Activated CD8-positive, alpha-beta memory T cell treated with anti-CD3 and anti-CD28 coated beads for 36 hours (primary cell): ENCODE measurements around the gene SORCS2. TPM values are rescaled to one million over a fixed set of nuclear protein-coding genes. Genes with fewer than 3 reads are reported as not detected.

Source experiments
- CTCF ChIA-PET: fragments of 350-600 bp; sonication (Branson Sonifier 250); formaldehyde crosslinking; loops from one replicate; lab custom pipeline; 2021; ENCODE audit warnings: antibody characterized with exemption; lab: Charles Lee
- POLR2A ChIA-PET: fragments of 350-600 bp; sonication (Branson Sonifier 250); formaldehyde crosslinking; loops from one replicate; lab custom pipeline; 2021; ENCODE audit warnings: antibody characterized with exemption; lab: Charles Lee
- total RNA-seq, 2 experiments: library from RNA; stranded (reverse); gene quantifications; one replicate each; pipeline ENCODE4 v1.2.3, GENCODE V29; 2021

The SORCS2 gene
- total RNA-seq, 2 experiments from 2014 or later = not detected

DNA sequence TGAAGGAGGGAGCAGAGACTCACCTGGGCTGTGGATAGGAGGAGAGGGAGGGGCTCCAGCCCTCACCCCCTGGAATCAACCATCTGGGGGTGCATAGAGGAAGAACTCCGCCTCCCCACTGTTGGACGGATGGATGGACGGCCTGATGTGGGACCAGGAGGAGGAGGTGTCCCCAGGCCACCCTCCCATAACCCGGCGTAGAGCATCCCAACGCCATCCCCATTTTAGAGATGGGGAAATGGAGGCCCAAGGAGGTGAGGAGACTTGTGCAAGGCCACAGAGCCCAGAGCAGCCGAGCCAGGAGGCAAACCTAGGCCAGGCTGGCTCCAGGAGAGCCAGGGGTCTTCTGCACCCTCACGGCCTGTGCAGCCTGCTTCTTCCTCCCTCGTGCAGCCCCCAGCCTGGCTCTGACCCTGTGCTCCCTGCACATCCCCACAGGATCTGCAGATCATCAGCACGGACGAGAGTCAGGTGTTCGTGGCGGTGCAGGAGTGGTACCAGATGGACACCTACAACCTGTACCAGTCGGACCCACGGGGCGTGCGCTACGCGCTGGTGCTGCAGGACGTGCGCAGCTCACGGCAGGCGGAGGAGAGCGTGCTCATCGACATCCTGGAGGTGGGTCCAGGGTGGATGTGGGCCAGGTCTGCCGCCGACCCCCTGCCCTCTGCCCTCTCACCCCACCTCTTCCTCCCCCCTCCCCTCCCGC, 483.4 kb downstream of the SORCS2 start:
- ChIA-PET CTCF (no interaction called here), POLR2A (interaction anchor here (0.6 kb wide), 1 partner anchor 152 kb away, joined by 3 read pairs; no protein-coding TSS in a partner anchor)

DNA sequence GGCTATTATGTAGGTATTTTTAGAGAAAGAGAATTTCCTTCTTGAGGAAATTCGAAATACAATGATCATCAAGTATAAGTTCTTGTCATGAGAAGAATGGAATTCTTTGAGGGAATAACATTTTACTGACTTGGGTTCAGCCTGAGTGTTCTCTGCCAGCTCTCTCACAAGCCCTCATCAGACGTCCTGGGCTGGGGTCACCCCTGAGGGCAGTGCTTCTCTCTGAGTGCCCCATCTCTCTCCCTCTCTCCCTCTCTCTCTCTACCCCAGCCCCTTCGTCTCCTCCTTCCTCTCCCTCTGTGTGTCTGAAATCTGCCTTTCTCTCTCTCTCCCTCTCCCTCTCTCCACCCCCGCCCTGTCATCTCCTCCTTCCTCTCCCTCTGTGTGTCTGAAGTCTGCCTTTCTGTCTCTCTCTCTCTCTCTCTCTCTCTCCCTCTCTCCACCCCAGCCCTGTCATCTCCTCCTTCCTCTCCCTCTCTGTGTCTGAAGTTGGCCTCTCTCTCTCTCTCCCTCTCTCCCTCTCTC, 484.1 kb downstream of the SORCS2 start:
- POLR2A ChIA-PET = no interaction called here
- CTCF ChIA-PET = no interaction called here

DNA sequence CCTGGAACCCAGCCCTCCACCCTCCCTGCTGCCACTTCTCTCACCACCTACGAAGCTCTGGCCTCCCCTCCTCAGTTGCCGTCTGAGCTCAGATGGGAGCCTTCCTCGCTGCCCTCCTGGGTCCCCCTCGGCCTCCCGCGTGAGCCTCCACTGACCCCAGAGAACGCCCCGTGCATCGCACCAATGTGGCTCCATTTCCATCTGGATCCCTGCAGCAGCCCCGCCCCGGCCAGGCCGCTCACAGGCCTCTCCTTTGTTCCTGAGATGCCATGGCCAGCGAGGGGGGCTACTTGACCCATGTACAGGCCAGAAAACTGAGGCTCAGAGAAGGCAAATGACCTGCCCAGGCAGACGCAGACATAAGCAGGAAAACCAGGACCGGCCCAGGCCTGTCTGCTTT, 484.7 kb downstream of the SORCS2 start:
- ChIA-PET POLR2A (no interaction called here), CTCF (no interaction called here)

DNA sequence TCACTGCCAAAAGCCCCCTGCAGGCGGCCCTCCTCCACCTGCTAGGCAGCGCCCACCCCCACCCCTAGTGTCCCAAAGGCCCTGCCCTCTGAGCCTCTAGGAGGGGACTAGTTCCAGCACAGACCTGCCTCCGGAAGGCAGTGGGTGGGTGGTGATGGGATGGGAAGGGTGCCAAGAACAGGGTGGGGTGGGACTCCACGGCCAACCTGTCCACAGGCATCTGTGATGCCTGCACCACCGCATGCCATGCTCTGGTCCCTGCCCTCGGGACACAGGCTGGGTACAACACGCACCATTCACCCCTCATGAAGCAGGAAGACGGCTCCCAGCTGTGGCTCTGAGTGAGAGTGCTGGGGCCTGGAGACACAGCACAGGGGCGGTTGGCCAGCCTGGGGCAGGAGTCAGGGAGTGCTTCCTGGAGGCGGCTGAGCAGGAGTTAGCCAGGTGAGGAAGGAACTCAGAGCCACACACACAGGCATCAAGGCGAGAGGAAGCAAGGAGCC, 485.5 kb downstream of the SORCS2 start:
- ChIA-PET CTCF (no interaction called here), POLR2A (no interaction called here)

DNA sequence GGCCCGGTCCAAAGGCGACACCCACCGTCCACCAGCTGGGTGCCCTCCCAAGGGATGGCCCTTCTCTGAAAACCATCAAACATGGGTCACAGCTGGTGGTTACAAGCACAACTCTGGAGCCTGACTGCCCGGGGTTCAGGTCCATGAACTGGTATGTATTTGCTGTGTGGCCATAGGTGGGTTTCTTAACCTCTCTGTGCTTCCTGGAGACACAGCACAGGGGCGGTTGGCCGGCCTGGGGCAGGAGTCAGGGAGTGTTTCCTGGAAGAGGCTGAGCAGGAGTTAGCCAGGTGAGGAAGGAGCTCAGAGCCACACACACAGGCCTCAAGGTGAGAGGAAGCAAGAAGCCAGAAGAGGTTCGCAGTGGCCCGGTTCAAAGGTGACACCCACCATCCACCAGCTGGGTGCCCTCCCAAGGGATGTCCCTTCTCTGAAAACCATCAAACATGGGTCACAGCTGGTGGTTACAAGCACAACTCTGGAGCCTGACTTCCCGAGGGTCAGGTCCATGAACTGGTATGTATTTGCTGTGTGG, 486.0 kb downstream of the SORCS2 start:
- ChIA-PET POLR2A (no interaction called here), CTCF (no interaction called here)

DNA sequence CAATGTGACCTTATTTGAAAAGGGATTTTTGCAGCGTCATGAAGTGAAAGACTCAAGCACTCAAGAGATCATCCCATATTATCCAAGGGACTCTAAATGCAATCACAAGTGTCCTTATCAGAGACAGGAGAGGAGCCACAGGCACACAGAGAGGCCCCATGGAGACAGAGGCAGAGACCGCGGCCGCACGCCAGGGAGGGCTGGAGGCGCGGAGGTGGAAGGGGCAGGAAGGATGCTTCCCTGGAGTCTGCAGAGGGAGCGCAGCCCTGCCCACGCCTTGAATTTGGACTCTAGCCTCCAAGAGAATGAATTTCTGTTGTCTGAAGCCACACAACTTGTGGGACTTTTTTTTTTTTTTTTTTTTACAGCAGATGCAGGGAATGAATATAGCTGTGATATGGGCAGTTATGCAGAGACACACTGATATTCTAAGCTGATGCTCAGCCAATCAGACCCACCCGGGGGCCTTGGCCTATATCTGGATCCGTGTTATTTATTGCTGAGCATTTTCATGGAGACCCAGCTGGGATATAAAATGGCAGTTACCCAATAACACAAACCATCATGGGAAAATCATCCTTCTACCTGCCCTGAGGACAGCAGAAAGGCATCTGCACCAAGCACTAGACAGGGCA, 487.2 kb downstream of the SORCS2 start:
- ChIA-PET POLR2A (no interaction called here), CTCF (no interaction called here)

DNA sequence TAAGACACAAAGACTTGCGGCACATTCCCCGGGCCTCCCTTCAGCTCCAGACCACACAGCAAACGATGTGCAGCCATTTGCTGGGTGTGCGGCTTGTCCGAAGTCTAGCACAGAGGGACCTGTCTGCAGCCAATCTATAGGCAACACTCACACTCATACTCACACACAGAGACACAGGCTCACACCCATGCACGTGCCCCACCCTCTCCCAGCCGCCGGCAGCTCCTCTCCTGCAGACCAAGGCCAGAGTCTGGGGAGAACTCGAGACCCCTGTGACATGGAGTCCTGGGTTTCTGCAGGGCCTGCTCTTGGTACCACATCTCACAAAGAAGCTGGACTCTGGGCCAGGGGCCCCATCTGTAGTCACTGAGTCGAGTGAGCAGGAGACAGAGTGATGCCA, 487.8 kb downstream of the SORCS2 start:
- POLR2A ChIA-PET = no interaction called here
- CTCF ChIA-PET = no interaction called here

DNA sequence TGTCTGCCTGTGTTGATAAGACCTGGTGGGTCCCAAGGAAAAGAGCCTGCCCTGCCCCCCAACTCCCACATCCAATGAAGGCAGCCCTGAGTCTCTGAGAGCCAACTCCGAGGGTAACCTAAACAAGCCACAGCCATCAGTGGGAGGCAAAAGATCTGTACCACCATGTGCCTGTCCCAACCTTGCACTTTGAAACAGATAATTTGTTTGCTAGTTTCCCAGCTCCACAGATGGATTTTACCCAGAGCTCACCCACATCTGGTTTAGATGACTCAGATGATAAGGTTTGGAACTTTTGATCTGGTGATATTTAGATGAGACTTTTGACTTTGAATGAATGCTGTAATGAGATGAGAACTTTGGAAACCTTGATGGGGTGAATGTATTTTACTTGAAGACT, 488.4 kb downstream of the SORCS2 start:
- POLR2A ChIA-PET = no interaction called here
- CTCF ChIA-PET = no interaction called here

DNA sequence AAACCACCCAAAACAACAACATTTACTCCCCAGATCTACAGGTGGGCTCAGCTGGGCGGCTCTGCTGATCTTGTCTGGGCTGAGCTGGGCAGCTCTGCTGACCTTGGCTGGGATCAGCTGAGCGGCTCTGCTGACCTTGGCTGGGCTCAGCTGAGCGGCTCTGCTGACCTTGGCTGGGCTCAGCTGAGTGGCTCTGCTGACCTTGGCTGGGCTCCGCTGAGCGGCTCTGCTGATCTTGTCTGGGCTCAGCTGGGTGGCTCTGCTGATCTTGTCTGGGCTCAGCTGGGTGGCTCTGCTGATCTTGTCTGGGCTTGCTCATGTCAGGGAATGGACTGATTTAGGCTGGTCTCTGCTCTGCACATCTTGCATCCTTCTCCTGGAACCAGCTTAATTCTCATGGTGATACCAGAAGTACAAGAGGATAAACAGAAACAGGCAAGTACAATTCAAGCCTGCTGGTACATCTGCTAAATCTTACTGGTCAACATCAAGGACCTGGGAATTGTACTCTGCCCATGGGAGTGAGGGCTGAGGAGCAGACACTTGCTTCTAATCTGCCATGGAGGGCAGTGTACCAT, 490.9 kb downstream of the SORCS2 start:
- ChIA-PET POLR2A (no interaction called here), CTCF (no interaction called here)

DNA sequence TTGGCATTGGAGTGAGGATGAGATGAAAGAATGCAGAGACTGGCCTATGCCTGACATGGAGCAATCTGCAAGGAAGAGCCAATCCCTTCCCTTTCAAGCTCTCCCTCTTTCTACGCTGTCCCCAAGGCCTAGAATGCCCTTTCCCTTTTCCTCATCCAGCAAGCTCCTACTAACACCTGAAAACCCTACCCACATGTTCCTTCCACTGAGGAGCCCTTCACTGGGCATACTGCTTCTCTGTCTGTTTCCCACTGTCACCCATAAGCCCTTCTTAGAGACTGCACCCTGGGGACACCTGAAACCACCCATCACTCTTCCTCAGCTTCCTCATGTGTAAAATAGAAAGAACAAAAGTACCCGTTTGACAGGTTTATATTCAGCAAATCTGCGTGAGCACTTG, 492.0 kb downstream of the SORCS2 start:
- CTCF ChIA-PET = no interaction called here
- POLR2A ChIA-PET = no interaction called here

DNA sequence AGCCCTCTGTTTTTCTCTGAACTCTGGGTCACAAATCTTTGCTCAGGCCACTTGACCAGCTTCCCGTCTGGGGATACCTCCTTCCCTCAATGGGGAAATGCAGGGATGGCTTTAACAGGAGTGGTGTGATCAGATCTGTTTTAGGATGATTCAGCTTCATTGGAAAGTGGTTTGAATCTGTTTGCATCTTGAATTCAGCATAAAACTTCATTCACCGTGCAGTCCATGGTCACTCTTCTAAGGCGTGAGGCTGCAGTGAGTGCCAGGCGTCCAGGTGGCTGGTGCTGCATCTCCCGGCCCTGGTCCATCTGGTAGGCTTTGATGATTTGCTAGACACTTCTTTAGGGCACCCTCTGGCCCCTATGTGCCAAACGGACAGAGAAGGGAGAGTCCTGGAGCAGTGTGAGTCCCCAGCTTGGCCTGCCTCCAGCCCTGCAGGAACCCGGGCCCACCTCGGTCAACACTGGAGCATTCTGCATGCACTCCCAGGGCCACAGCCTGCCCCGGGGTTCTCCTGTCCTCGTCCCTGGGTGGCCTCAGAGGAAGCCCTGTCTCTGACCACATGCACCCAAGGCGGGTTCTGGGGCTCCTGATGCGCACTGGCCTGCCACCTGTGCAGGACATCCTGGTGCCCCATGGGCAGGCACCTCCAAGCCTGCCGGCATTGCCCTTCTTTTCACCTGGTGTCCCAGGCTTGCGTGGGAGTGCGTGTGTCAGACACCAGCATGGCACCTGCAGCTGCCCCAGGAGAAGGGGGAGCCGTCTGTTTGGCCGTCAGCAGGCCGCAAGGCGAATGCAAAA, 493.9 kb downstream of the SORCS2 start:
- CTCF ChIA-PET = no interaction called here
- POLR2A ChIA-PET = no interaction called here

DNA sequence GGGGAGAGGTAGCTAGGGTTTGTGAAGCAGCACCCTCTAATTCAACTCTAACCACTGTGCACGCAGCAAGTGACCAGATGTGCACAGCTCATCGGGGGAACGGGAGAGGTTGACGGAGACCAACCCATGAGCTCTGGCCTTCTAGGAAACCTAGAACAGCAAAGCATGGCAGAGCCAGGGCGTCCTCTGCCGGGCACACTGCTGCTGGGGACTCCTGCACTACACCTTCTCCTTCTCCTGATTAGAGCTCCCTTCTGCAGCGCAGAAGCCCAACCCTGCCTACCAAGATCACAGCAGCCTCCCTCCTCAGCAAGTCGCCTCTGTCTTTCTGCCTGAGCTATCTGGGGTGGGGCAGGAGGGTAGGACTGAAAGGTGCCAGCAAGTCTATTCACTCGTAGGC, 494.7 kb downstream of the SORCS2 start:
- POLR2A ChIA-PET = no interaction called here
- CTCF ChIA-PET = no interaction called here

DNA sequence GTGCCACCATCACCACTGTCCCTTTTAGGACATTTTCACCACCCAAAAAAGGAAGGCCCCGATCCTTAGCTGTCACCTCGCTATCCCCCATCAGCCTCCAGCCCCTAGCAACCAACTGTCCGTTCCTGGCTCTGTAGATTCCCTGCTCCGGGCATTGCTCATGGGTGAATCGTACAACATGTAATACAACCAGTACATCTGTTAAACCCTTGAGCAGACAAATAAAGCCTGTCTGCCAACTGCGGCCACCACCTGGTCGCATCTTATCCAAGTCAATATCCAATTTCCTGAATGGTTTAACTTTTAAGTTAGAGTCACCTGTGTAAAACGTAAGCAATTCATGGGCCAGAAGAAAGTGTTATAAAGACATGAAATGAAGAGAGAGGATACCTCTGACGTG, 495.5 kb downstream of the SORCS2 start:
- POLR2A ChIA-PET = no interaction called here
- CTCF ChIA-PET = no interaction called here

DNA sequence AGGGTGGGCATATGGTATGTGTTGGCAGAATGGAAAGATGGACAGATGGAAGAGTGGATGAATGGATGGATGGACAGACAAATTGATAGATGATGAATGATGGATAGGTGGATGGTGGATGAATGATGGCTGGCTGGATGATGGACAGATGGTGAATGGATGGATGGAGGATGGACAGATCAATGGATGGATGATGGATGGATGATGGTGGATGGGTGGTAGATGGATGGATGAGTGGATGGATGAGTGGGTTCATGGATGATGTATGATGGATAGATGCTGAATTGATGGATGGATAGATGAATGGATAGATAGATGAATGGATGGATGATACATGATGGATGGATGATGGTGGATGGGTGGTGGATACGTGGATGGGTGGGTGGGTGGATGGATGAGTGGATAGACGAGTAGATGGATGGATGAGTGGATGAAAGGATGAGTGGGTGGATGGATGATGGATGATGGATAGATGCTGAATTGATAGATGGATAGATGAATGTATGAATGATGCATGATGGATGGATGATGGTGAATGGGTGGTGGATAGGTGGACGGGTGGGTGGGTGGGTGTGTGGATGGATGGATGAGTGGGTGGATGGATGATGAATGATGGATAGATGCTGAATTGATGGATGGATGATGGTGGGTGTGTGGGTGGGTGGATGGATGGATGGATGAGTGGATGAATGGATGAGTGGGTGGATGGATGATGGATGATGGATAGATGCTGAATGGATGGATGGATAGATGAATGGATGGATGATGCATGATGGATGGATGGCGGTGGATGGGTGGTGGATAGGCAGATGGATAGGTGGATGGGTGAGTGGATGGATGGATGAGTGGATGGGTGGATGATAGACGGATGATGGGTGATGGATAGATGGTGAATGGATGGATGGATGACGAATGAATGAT, 497.7 kb downstream of the SORCS2 start:
- CTCF ChIA-PET = no interaction called here

DNA sequence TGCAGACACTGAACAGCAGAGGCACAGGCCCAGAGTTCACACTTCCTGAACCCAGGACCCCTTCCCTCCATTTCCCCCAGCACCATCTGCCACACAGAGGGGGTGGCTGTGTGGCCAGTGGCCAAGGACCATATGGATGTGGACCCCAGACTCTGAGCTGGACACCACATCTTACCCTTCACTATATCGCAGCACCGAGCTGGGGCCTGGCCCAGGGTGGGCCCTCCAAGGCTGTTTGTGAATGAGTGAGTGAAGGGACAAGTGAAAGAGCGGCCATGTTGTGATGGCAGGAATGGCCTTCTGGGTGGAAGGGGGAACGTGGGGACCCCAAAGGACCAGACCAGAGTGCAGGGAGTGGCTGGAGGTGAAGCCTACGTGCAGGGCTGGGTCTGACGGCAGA, 498.7 kb downstream of the SORCS2 start:
- ChIA-PET CTCF (no interaction called here), POLR2A (no interaction called here)

More for the DNA sequence above, 497.7 kb downstream of the SORCS2 start:
- POLR2A ChIA-PET = no interaction called here

DNA sequence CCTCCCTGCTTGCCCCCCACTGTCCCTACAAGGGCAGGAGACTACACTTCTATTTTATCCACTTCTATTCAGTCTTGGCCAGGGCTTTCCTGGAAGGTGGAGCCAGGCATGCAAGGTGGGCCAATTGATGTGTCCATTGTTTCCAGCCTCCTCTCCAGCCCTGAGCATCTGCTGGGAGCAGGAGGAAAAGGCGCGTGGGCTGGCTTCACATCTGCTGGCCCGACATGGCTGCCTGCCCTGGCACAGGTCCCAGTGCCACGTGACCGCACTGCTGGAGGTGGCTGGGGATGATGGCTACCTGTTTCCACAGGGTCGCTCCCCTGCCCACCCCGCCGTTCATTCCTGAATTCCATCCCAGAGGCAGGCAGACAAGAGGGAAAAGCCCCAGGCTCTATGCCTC, 499.6 kb downstream of the SORCS2 start:
- POLR2A ChIA-PET = no interaction called here
- CTCF ChIA-PET = no interaction called here

DNA sequence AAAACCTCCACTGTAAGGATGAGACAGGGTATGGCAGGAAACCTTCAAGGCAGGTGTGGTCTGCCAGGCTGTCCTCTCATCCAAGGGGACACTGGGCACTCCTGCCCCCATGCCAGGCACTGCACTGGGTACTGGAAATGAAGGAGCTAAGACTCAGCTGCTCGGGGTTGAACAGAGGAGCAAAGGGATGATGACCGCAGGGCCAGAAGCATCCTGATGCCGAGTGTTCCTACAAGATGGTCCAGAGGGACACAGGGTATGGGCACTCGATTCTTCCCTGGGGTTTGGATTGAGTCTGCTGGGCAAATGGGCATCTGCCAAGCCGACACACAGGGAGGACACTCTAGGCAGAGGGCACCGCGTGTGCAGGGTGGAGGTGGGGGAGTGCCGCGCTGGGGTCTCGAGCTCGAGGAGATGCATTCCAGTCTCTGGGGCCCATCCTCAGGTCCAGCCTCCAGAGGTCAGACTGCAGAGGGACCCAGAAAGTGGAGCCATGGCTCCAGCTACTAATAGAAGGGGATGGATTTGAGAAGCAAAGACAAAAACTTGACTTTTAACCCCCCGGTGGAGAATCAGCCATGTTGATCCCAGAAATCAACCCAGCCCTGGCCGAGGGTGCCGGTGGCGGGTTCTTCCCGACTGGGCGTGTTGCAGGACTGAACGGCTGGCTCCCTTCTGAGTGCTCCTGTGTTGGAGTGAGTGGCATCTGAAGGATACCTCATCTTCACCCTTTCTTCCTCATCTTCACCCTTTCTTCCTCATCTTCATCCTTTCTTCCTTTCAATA, 500.3 kb downstream of the SORCS2 start:
- ChIA-PET CTCF (no interaction called here), POLR2A (no interaction called here)

DNA sequence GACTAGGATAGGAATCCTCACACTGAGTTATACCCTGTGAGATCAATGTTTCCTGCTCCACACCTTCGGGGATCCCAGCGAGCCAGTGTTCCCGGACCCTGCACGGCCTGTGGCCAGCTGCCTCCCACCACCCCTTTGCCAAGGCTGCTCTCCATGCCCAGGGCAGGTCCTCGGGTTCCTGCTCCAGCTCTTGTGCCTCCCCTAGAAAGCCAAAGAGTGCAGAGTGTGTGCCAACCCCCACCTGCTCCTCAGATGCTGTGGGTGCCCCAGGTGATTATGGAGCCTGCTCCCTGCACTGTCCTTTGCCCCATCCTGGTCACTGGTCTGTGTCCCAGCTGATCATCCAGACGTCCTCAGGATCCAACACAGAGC, 500.9 kb downstream of the SORCS2 start:
- ChIA-PET POLR2A (no interaction called here), CTCF (no interaction called here)
